NCI-H128 (cell line): Measurements from ENCODE around the gene NCL.
"Not testable (repeated sequence)": the region's sequence is repeated elsewhere in the genome, so short reads cannot be mapped to it uniquely, and the experiment has no call there.

Experiments used
- DNase-seq: peaks from one replicate; lab custom pipeline; 2025; ENCODE audit not compliant: unreplicated experiment; lab: John Stamatoyannopoulos, UW

The NCL gene

DNA sequence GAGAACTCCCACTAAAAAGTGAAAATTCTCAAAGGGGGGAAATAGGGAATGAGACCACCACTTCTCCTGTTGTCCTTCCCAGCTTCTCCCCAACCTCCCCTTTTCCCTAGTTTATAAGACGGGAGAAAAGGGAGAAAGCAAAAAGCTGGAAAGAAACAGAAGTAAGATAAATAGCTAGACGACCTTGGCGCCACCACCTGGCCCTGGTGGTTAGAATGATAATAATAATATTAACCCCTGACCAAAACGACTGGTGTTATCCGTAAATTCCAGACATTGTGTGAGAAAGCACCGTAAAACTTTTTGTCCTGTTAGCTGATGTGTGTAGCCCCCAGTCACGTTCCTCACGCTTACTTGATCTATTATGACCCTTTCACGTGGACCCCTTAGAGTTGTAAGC lies 56.0 kb downstream of the NCL start:
- not testable (repeated sequence) for DNase-seq

DNA sequence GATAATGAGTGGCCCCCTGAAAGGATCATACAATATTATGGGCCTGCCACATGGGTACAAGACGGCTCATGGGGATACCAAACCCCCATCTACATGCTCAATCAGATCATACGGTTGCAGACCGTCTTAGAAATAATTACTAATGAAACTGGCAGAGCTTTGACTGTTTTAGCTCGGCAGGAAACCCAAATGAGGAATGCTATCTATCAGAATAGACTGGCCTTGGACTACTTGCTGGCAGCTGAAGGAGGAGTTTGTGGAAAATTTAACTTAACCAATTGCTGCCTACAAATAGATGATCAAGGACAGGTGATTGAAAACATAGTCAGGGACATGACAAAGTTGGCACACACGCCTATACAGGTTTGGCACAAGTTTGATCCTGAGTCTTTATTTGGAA lies 56.6 kb downstream of the NCL start:
- DNase-seq: not testable (repeated sequence)

DNA sequence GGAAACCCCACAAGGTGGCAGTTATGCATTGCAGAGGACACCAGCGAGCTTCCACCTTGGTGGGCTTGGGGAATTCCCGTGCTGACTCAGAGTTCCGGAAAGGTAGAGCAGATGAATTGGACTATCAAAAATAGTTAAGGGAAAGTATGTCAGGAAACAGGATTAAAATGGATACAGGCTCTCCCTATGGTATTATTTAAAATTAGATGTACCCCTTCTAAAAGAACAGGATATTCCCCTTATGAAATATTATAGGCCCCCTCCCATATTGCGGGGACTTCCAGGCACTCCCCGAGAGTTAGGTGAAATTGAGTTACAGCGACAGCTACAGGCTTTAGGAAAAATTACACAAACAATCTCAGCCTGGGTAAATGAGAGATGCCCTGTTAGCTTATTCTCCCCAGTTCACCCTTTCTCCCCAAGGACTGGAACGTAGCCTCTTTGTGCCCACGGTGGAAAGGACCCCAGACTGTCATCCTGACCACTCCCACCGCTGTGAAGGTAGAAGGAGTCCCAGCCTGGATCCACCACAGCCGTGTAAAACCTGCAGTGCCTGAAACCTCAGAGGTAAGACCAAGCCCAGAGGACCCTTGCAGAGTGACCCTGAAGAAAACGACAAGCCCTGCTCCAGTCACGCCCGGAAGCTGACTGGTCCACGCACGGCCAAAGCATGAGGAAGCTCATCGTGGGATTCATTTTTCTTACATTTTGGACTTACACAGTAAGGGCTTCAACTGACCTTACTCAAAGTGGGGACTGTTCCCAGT lies 58.5 kb downstream of the NCL start:
- DNase-seq: not testable (repeated sequence)

DNA sequence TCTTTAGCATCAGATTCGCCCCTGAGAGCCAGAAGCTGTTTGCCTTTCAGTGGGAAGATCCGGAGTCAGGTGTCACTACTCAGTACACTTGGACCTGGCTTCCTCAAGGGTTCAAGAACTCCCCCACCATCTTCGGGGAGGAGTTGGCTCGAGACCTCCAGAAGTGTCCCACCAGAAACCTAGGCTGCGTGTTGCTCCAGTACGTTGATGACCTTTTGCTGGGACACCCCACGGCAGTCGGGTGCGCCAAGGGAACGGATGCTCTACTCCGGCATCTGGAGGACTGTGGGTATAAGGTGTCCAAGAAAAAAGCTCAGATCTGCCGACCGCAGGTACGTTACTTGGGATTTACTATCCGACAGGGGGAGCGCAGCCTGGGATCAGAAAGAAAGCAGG lies 60.1 kb downstream of the NCL start:
- not testable (repeated sequence) for DNase-seq
